OCI-M2 (cell line): ENCODE results near the gene ZBTB26.

Experiments
- DNase-seq: peaks from one replicate; lab custom pipeline; 2025; ENCODE audit not compliant: unreplicated experiment; lab: John Stamatoyannopoulos, UW

Gene ZBTB26, protein sequence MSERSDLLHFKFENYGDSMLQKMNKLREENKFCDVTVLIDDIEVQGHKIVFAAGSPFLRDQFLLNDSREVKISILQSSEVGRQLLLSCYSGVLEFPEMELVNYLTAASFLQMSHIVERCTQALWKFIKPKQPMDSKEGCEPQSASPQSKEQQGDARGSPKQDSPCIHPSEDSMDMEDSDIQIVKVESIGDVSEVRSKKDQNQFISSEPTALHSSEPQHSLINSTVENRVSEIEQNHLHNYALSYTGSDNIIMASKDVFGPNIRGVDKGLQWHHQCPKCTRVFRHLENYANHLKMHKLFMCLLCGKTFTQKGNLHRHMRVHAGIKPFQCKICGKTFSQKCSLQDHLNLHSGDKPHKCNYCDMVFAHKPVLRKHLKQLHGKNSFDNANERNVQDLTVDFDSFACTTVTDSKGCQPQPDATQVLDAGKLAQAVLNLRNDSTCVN

DNA sequence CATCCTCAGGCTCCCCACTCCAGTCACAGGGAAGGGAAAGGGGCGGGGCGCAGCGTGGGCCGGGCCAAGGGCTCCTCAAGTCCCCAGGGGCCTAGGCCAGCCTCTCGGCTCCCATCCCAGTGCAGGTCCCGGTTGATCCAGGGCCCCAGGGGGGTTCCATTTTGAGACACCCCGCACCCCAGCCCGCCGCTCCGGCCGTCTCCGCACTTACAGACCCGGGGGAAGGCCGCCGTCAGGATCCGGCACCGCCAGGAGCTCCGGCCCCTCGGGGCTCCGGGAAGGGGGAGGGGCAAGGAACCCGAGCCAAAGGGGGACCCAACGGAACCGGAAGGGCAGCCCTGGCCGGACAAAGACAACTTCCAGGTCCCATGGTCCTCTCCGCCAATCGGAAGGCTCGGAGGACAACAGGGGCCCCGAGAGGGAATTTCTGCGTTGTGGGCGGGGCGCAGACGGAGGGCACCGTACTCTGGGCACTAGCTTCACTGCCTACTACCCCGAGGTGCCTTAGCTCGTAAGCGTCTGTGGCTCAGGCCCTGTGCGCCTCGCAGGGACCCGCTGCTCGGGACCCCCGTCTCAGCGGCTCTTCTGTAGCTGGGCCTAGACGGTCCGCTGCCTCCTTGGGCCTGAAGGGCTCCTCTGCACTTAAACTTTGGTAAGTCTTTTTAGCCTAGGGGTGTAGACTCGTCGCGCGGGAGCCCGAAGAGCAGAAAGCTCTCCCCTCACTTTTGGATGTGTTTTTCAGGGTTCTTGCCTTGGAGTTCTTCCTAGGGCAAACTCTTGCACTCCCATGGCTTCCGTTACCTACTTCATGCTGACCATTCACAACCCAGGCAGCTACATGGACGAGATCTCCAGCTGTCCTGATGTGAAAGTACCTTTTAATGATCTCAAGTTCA lies at the start of gene ZBTB26:
TSS of gene ZBTB26 (minus strand) at position 287 of the 896 bp plus-strand sequence. CDS start 11,578 bp downstream, outside the sequence.
- peak; percentile 43 for DNase-seq

GRCh38 chr9:122978601-122979000 lies 47.3 kb upstream of the ZBTB26 start:
- no peak for DNase-seq

GRCh38 chr9:122975196-122975595 lies 43.9 kb upstream of the ZBTB26 start:
- DNase-seq: no peak

DNA sequence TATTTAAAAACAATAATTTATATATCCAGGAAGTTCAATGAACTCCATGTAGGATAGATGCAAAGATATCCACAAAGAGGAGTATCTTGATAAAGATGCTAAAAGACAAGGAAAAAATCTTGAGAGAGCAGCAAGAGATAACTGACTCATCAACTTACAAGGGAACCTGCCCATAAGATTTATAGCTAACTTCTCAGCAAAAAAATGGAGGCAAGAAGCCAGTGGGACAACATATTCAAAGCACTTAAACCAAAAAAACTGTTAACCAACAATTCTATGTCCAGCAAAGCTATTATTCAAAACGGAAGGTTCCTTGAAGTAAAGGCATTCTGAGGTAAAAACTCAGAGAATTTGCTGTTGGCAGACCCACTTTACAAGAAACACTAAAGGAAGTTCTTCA lies 29.8 kb upstream of the ZBTB26 start:
- no peak for DNase-seq

DNA sequence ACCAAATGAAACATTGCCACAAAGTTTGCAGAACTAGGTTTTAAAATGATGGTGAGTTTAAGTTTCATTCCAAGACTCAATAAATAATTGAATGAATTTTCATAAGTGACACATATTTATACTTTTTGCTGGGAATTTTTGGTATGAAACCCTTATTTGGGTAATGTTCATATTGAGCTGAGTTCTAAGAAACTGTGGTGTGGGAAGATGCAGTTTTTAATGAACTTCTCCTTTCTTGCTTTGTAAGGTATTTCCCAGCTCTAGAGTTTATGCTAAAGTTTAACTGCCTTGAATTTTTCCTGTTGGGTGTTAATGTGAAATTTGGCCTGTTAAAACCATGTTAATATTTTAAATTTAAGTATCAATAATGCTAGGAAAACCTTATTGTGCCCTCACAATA lies 24.6 kb upstream of the ZBTB26 start:
- no peak for DNase-seq

DNA sequence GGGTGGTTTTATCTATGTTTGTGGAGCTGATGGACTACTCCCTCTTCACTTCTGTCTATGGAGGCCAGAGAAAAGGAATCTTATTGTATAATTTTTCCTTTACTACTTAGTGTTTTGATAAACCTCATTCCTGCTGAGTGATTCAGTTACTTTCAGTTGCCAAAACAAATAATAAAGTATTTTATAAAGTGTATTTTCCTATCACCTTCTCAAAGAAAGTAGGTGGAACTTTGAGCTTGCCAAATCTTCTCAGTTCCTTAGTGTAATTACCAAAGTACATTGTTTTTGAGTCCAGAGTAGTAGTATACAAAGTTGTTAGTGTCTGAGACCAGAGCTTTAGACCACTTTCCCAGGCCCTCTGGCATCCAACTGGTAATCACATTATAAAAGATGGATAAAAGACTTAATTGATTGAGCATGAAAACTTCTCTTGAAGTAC lies 23.0 kb upstream of the ZBTB26 start:
- no peak for DNase-seq

DNA sequence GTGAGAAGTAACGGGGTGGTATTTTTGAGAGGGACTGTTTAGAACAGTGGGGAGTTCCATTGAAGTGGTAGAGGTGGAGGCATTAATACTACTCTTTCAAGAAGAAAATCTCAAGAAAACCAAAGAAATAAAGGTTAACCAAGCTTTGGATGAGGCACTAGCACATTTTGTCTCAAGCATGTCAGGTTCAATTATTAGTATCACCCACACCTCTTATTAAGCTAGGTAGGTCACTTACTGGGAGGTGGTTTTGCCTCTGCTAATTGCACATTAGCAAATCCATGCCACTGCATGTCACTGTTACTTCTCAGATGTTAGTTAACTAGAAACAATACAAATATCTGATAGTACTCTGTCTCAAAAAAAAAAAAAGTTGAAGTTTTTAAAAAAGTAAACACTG lies 19.7 kb upstream of the ZBTB26 start:
- no peak for DNase-seq

- no peak for DNase-seq
Observed at GRCh38 chr9:122950263-122950662, 19.0 kb upstream of the ZBTB26 start.

- DNase-seq: no peak
Observed at GRCh38 chr9:122949696-122950095, 18.4 kb upstream of the ZBTB26 start.

- no peak for DNase-seq
Observed at GRCh38 chr9:122948313-122948712, 17.0 kb upstream of the ZBTB26 start.

DNA sequence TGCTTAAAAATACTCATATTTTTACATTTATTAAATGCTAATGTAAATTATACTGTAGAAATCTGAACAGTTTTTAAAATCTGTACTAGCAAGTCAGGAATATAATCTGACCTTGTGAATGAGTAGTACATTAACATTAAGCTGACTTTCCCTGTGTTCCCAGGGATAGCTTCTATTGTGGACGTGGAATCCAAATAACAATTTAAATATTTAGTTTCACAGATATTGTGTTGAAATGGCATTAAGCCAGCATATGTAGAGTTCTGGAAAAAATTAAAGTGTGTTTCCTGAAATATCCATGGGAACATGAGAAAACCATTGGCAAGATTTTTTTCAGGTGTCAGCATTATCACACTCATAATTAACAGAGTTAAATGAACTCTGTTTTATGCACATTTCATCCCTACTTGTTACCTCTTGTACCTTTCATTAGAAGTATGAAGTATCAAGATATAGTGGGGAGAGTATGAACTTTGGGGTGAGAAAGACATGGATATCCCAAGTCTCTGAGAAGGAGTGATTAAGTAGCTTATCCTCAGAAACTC lies 15.2 kb upstream of the ZBTB26 start:
- DNase-seq: no peak

DNA sequence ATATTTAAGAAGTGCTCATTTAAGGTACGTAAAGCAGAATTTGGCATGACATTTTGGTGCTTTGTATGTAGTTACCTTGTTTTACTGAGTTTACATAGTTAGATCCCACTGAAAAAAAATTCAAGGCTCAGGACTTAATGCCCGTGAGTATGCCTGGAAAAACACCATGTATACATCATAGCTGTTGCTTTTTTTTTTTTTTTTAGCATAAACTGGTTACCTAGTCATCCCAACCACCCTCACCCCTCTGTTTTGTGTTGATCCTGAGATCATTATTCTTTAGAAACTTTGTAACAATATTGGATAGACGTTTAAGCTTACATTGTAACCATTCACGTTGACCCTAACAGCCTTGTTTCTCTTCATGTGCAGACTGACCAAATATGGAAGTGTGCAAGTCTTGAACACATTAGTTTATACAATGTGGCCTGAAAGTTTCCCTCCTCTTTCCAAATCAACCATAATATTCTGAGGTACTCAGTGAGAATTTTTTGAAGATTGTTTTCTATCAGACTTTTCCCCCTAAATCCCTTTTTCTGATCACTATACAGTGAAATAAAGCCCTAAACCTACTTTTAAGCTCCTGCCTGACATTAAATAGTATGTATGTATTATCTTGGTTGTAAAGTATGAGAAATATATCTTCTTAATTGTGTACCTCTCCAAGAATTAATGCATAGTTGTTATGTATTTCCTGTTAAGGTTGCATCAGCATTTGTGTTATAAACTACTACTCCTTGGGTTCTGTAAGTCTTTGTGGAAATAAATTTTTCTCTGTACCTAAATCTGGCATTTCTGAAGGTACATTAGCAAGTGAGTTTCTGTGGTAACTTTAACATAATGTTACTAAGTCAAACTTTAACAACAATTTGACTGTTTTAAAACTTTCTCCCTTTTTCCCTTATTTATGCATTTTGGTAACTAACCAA lies 13.9 kb upstream of the ZBTB26 start:
- DNase-seq: no peak

- DNase-seq: no peak
Observed at GRCh38 chr9:122941582-122942234, 10.4 kb upstream of the ZBTB26 start.

DNA sequence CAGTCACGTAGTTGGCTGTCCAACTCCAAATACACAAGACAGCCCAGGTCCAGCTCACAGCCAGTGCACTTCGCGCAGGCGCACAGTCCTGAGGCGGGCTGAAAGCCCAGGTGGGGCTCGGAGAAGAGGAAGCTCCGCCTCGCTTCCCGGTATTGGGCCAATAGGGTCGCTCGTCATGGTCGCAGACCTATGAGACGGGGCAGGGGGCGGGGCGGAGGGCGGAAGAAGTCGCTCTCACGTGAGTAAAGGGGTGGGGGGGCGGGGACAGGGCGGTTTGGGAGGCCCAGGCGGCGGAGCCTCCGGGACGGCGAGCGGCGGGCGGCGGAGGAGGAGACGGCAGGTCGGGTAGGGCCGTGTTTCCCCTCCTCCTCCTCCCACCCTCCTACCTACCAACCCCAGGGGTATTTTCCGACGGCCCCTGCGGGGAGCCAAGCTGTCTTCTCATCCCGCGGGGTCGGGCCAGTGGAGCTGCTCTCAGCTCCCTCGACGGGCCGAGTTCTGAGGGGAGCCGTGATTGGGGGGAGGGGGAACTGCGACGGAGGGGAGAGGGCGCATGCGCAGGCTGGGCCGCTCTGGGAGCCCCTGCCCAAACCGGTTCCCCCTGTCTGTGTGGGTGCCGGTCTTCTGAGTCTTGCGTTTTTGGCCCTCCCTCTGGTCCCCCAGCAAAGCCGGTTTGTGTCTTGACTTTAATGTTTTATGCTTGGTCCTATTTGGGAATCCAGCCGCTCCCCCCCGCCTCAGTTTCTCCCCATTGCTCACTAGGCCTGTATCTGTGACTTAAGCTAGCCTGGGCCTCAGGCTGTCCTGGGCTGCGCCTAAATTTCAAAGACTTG lies 9.7 kb upstream of the ZBTB26 start, which contains the start of gene RABGAP1:
TSS of gene RABGAP1 (plus strand) at position 272 of the 833 bp plus-strand sequence. CDS start 16,040 bp downstream, outside the sequence.
- DNase-seq: peak; percentile 71

DNA sequence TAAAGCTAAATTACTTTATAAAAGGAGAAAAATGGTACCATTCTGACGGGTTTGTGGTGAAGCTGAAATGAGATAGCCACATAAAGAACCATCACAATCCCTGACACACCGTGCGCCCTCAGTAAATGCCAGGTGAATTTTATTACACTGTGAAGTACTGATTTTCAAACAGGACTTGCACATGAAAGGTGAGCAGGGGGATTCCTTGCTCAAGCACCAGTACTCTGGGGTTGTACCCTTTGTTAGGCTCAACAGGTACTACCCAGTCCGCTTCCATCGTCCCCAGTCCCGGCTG lies 9.1 kb upstream of the ZBTB26 start:
- no peak for DNase-seq

GRCh38 chr9:122939601-122940000 lies 8.3 kb upstream of the ZBTB26 start:
- DNase-seq: no peak

- no peak for DNase-seq
Observed at GRCh38 chr9:122936883-122937282, 5.6 kb upstream of the ZBTB26 start.

- no peak for DNase-seq
Observed at GRCh38 chr9:122936464-122936863, 5.2 kb upstream of the ZBTB26 start.

DNA sequence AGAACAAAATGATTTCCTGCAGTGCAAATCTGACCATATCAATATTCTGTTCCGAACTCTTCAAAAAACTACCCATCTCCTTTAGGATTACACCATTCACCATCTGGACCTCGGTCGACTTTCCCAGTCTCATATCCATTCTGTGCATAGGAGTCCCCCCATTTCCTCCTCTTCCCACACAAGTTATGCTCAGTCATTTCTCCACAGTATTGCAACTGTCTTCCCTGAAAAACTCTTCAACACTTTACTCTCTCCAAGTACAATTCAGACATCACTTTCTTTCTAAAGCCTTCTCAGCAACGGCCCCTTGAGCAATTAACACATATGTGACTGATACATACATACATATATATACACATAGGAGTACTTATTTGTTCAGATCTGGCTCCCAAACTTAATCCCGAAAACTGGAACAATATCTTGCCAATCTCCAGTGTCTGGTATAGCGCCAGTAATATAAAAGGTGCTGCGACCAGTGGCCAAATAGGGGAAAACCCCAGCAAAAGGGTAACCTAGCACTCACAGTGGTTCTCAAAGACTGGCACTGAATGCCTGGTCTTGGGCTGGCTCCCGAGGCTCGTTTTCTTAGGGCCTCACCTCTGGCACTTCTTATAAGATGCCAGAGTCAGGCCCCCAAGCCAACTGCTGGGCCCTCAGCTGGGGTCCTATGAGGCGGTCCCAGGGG lies 629 bp downstream of the ZBTB26 start:
- DNase-seq: no peak
